KMS-11 (cell line): ENCODE results near the gene OSBPL10.

Source experiments
- H2AFZ ChIP-seq: fragments of 200-600 bp; sonication (generic); 2 replicates; pipeline ENCODE4 v1.6.1; 2016; ENCODE audit warnings: antibody characterized with exemption, mixed run types, low read depth
- H3K27ac ChIP-seq: fragments of 200-600 bp; sonication (generic); 2 replicates; pipeline ENCODE4 v1.6.1; 2016; ENCODE audit warnings: mild to moderate bottlenecking, mixed run types
- H3K27me3 ChIP-seq: fragments of 200-600 bp; sonication (generic); 2 replicates; pipeline ENCODE4 v1.6.1; 2017; ENCODE audit warnings: mild to moderate bottlenecking, low read depth, mixed run types, moderate library complexity; ENCODE audit not compliant: insufficient read depth
- H3K36me3 ChIP-seq: fragments of 200-600 bp; sonication (generic); 2 replicates; pipeline ENCODE4 v1.6.1; 2017; ENCODE audit warnings: mild to moderate bottlenecking, mixed run types; ENCODE audit not compliant: insufficient read depth
- H3K4me1 ChIP-seq: fragments of 200-600 bp; sonication (generic); 2 replicates; pipeline ENCODE4 v1.6.1; 2016; ENCODE audit warnings: mild to moderate bottlenecking, low read depth, mixed run types; ENCODE audit not compliant: poor library complexity, severe bottlenecking
- H3K4me2 ChIP-seq: fragments of 200-600 bp; sonication (generic); 2 replicates; pipeline ENCODE4 v1.7.0; 2016; ENCODE audit warnings: mild to moderate bottlenecking, mixed run types
- H3K4me3 ChIP-seq: fragments of 200-600 bp; sonication (generic); IDR thresholded peaks from 2 replicates; pipeline ENCODE4 v1.6.1; 2017; ENCODE audit warnings: low read depth, low read length, mixed read lengths; ENCODE audit not compliant: insufficient read depth
- H3K79me2 ChIP-seq: fragments of 200-600 bp; sonication (generic); 2 replicates; pipeline ENCODE4 v1.6.1; 2016; ENCODE audit warnings: low read depth, mixed run types; ENCODE audit not compliant: insufficient read depth
- H3K9ac ChIP-seq: fragments of 200-600 bp; sonication (generic); 2 replicates; pipeline ENCODE4 v1.6.1; 2016; ENCODE audit warnings: mild to moderate bottlenecking, mixed run types
- H4K20me1 ChIP-seq: fragments of 200-600 bp; sonication (generic); 2 replicates; pipeline ENCODE4 v1.6.1; 2016; ENCODE audit warnings: mild to moderate bottlenecking, mixed run types; ENCODE audit not compliant: insufficient read depth
- CTCF ChIP-seq: fragments of 200-600 bp; sonication (generic); conservative IDR thresholded peaks from 2 replicates; pipeline ENCODE4 v1.6.1; 2017; ENCODE audit warnings: low read depth, mild to moderate bottlenecking, antibody characterized with exemption, low read length, moderate library complexity, mixed read lengths

OSBPL10 gene

GRCh38 chr3:31895471-31895870 is 85.6 kb downstream of the OSBPL10 start:
- H3K27ac ChIP-seq: no peak overlapping the region
- no peak for TF ChIP-seq CTCF
- H2AFZ ChIP-seq: no peak overlapping the region
- H3K9ac ChIP-seq: no peak overlapping the region
- no peaks in the 10 kb centered on the region for H4K20me1 ChIP-seq
- no peak overlapping the region for H3K4me3 ChIP-seq
- no peaks in the 10 kb centered on the region for H3K36me3 ChIP-seq
- no peaks in the 10 kb centered on the region for H3K27me3 ChIP-seq
- H3K4me1 ChIP-seq: no peaks in the 10 kb centered on the region
- H3K79me2 ChIP-seq: no peaks in the 10 kb centered on the region
- no peak overlapping the region for H3K4me2 ChIP-seq

GRCh38 chr3:31892916-31893573 is 88.0 kb downstream of the OSBPL10 start:
- no peaks in the 10 kb centered on the region for H3K4me1 ChIP-seq
- H3K4me3 ChIP-seq: no peak overlapping the region
- no peaks in the 10 kb centered on the region for H4K20me1 ChIP-seq
- no peak overlapping the region for H3K27ac ChIP-seq
- H3K4me2 ChIP-seq: no peak overlapping the region
- H3K79me2 ChIP-seq: no peaks in the 10 kb centered on the region
- H3K27me3 ChIP-seq: no peaks in the 10 kb centered on the region
- TF ChIP-seq CTCF: no peak
- H2AFZ ChIP-seq: no peak overlapping the region
- H3K9ac ChIP-seq: no peak overlapping the region
- H3K36me3 ChIP-seq: no peaks in the 10 kb centered on the region

- no peak overlapping the region for H3K9ac ChIP-seq
- no peaks in the 10 kb centered on the region for H3K79me2 ChIP-seq
- TF ChIP-seq CTCF: no peak
- no peaks in the 10 kb centered on the region for H3K36me3 ChIP-seq
- no peak overlapping the region for H3K4me3 ChIP-seq
- no peak overlapping the region for H3K27ac ChIP-seq
- no peaks in the 10 kb centered on the region for H3K4me1 ChIP-seq
- no peaks in the 10 kb centered on the region for H4K20me1 ChIP-seq
- no peaks in the 10 kb centered on the region for H3K27me3 ChIP-seq
- no peak overlapping the region for H2AFZ ChIP-seq
- H3K4me2 ChIP-seq: no peak overlapping the region
Measured at GRCh38 chr3:31892500-31892899, 88.6 kb downstream of the OSBPL10 start.

- no peak for TF ChIP-seq CTCF
Measured at GRCh38 chr3:31891876-31892455, 89.1 kb downstream of the OSBPL10 start.

More at GRCh38 chr3:31891876-31892455, 89.1 kb downstream of the OSBPL10 start:
- Histone ChIP-seq H4K20me1 (no peaks in the 10 kb centered on the region), H3K79me2 (no peaks in the 10 kb centered on the region), H3K4me1 (no peaks in the 10 kb centered on the region), H3K9ac (no peak overlapping the region), H3K27me3 (no peaks in the 10 kb centered on the region), H3K36me3 (no peaks in the 10 kb centered on the region), H3K4me2 (no peak overlapping the region), H2AFZ (no peak overlapping the region), H3K27ac (no peak overlapping the region), H3K4me3 (no peak overlapping the region)
